ENCODE measurements around the gene WWC2. TPM values are rescaled to one million over a fixed set of nuclear protein-coding genes. Genes with fewer than 3 reads are reported as not detected.

Gene WWC2
- total RNA-seq, 4 donors from 2014 or later, result 4.6 to 40.4 (median 9.5) TPM

DNA sequence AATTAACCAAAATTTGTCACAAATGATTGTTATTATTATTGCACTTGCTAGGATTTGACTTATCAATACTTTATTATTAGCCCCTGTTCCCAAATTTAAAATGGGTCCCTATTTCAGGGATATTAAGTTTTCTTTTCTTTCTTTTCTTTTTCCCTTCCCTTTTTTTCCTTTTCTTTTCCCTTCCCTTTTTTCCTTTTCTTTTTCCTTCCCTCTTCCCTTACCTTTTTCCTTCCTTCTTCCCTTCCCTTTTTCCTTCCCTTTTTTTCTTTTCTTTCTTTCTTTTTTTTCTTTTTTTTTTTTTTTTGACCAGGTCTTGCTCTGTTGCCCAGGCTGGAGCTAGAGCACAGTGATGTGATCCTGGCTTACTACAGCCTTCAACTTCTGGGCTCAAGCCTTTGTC is 33.8 kb downstream of the WWC2 start:
- H3K27me3 ChIP-seq, result no peaks in the 10 kb centered on the region
- H3K36me3 ChIP-seq, result no peaks in the 10 kb centered on the region
- DNase-seq, result no peak
- no peaks in the 10 kb centered on the region for H3K4me1 ChIP-seq
- H3K4me3 ChIP-seq, result no peak overlapping the region
- no peaks in the 10 kb centered on the region for H3K9me3 ChIP-seq
- TF ChIP-seq POLR2A (IDR thresholded peaks at IDR 0.05), result no peak
- TF ChIP-seq, protein P1, sequence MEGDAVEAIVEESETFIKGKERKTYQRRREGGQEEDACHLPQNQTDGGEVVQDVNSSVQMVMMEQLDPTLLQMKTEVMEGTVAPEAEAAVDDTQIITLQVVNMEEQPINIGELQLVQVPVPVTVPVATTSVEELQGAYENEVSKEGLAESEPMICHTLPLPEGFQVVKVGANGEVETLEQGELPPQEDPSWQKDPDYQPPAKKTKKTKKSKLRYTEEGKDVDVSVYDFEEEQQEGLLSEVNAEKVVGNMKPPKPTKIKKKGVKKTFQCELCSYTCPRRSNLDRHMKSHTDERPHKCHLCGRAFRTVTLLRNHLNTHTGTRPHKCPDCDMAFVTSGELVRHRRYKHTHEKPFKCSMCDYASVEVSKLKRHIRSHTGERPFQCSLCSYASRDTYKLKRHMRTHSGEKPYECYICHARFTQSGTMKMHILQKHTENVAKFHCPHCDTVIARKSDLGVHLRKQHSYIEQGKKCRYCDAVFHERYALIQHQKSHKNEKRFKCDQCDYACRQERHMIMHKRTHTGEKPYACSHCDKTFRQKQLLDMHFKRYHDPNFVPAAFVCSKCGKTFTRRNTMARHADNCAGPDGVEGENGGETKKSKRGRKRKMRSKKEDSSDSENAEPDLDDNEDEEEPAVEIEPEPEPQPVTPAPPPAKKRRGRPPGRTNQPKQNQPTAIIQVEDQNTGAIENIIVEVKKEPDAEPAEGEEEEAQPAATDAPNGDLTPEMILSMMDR (IDR thresholded peaks at IDR 0.05), result no peak
- no peak overlapping the region for H3K27ac ChIP-seq

DNA sequence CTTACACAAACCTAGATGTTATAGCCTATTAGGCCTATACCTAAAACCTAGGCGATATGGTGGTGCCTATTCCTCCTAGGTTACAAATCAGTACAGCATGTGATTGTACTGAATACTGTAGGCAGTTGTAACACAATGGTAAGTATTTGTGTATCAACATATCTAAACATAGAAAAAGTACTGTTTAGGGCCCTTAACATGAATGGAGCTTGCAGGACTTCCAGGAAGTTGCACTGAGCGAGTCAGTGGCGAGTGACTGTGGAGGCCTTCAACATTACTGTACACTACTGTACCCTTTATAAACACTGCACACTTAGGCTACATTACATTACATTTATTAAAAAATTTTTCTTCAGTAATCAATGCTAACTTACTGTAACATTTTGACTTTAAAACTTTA is 37.8 kb downstream of the WWC2 start:
- DNase-seq, result no peak
- no peaks in the 10 kb centered on the region for H3K27me3 ChIP-seq
- no peak for TF ChIP-seq POLR2A (IDR thresholded peaks at IDR 0.05)
- TF ChIP-seq, protein P1 (IDR thresholded peaks at IDR 0.05), result no peak
- H3K36me3 ChIP-seq, result no peaks in the 10 kb centered on the region
- H3K4me1 ChIP-seq, result no peaks in the 10 kb centered on the region
- no peak overlapping the region for H3K4me3 ChIP-seq
- H3K9me3 ChIP-seq, result no peaks in the 10 kb centered on the region
- no peak overlapping the region for H3K27ac ChIP-seq

DNA sequence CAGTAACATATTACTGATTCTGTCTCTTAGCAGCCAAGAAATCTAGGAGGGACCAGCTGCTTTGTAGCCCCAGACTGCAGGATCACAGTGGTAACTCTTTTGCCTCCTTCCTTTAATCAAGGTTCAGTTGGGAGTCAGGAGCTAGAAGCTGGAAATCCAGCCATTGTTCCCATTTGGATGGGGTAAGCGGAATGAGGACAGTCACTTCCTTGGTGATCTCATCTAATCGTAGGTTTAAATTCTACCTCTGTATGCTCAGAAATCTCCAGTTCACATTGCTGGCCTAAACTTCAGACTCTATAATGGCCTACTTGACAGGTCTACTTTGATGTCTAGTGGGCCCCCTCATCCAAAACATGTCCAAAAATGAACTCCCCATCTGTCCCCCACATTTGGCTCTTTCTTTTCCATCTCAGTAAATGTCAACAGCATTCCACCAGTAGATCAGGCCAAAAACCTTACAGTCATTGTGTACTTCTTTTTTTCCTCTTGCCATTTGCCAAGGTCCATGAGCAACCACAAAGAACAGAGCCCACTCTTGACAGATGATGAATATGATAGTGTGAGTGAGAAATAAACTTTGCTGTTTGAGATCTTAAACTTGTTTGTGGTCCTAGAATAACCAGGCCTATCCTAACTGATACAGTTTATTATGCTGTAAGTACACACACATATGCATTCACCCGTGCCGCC is 40.1 kb downstream of the WWC2 start:
- Histone ChIP-seq H3K36me3 (no peaks in the 10 kb centered on the region), H3K9me3 (no peaks in the 10 kb centered on the region), H3K4me1 (no peaks in the 10 kb centered on the region), H3K27me3 (no peaks in the 10 kb centered on the region), H3K27ac (no peak overlapping the region), H3K4me3 (no peak overlapping the region)
- TF ChIP-seq, protein P1 (IDR thresholded peaks at IDR 0.05), result no peak
- no peak for TF ChIP-seq POLR2A (IDR thresholded peaks at IDR 0.05)
- DNase-seq, result no peak

GRCh38 chr4:183139972-183140570 is 41.0 kb downstream of the WWC2 start:
- H3K4me1 ChIP-seq, result no peaks in the 10 kb centered on the region
- no peaks in the 10 kb centered on the region for H3K27me3 ChIP-seq
- H3K4me3 ChIP-seq, result no peak overlapping the region
- TF ChIP-seq POLR2A (IDR thresholded peaks at IDR 0.05), result no peak
- TF ChIP-seq, protein P1 (IDR thresholded peaks at IDR 0.05), result no peak
- no peaks in the 10 kb centered on the region for H3K9me3 ChIP-seq
- no peaks in the 10 kb centered on the region for H3K36me3 ChIP-seq
- DNase-seq, result no peak
- no peak overlapping the region for H3K27ac ChIP-seq

DNA sequence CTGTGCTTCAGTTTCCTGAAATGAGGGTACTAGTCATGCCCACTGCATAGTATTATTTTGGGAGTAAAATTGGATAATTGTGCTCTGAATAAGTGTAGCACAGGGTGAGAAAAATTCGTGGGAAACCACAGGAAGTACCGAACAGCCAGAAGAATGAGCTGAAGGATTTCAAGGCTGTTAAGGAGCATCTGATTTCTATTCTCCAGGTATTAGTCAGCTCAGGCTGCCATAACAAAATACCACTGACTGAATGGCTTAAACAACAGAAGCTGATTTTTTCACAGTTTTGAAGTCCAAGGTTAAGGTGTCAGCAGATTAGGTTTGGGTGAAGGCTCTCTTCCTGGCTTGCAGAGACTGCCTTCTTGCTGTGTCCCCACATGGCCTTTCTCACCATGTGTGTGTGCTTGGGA is 41.9 kb downstream of the WWC2 start:
- TF ChIP-seq, protein P1 (IDR thresholded peaks at IDR 0.05), result no peak
- TF ChIP-seq POLR2A (IDR thresholded peaks at IDR 0.05), result no peak
- Histone ChIP-seq H3K27ac (no peak overlapping the region), H3K27me3 (no peaks in the 10 kb centered on the region), H3K9me3 (no peaks in the 10 kb centered on the region), H3K4me3 (no peak overlapping the region), H3K36me3 (no peaks in the 10 kb centered on the region), H3K4me1 (no peaks in the 10 kb centered on the region)
- DNase-seq, result no peak

Measured in Peyer's patch (tissue), 4 donors.